Uterus (tissue), 2 donors: ENCODE data around the gene HAGH.

Experiments
- CTCF ChIP-seq, 4 experiments: fragments of 200-600 bp in 2 of 4; fragments of 450-650 bp in 2 of 4; sonication (generic) in 2 of 4; IDR thresholded peaks; one replicate each; pipeline ENCODE4 v1.5.1; 2016 to 2019; ENCODE audit warnings: antibody characterized with exemption in 4 of 4, mild to moderate bottlenecking in 2 of 4, moderate library complexity in 1 of 4
- POLR2A ChIP-seq, 2 donors: fragments of 450-650 bp; IDR thresholded peaks; one replicate each; pipeline ENCODE4 v1.6.1; 2016; ENCODE audit warnings: antibody characterized with exemption in 2 of 2, mild to moderate bottlenecking in 1 of 2, moderate library complexity in 1 of 2

- no peak for TF ChIP-seq POLR2A (IDR thresholded peaks at IDR 0.05)
- TF ChIP-seq CTCF (IDR thresholded peaks at IDR 0.05): no peak
Observed at GRCh38 chr16:1789643-1790045, 37.0 kb downstream of the HAGH start.
